Glomerular endothelial cell (primary cell): ENCODE data around the gene PCSK6. TPM values are rescaled to one million over a fixed set of nuclear protein-coding genes. Genes with fewer than 3 reads are reported as not detected.
"Not testable (repeated sequence)": the region's sequence is repeated elsewhere in the genome, so short reads cannot be mapped to it uniquely, and the experiment has no call there.

Source experiments
- DNase-seq: peaks from one replicate; pipeline ENCODE4 v3.0.0-alpha.2; 2011; ENCODE audit warnings: low read depth, low spot score; ENCODE audit errors: extremely low read depth
- total RNA-seq: library from RNA; depleted of rRNA; stranded (reverse); fragments of >200 nt; gene quantifications from 2 replicates; pipeline ENCODE4 v1.2.3, GENCODE V29; 2015

The PCSK6 gene
- total RNA-seq, 1 donor from 2014 or later: 24.4 TPM

- DNase-seq: no peak
Measured at GRCh38 chr15:101368861-101369642, 120.5 kb downstream of the PCSK6 start.

DNA sequence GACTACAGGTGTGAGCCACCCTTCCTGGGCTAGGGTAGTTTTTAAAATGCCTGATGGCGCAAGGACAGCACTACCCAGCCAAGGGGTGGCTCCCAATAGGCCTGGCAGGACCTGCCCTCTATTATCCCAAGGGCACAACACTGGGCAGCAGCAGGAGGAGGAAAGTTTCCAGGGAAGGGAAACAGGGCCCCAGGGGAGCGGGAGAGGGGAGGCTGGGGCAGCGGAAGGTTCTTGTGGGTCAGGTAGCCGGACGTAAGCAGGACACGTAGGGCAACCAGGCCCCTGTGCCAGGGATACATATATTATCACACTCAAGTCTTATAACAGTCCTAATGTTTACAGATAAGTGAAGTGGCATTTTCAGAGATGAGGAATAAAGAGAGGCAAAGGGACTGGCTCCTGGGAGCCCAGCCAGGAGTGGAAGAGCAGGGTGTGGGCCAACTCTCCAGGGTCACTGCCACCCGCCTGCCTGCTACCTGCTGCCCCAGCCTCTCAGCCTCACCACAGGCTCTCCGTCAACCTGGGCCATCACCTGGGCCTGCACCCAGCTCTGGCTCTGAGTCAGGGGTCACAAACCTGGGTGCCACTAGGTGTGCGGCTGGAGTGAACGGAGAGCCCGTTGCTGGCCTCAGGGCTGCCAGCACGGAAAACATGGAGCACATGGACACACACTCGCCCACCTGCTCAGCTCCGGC is 121.3 kb downstream of the PCSK6 start:
- DNase-seq: no peak

GRCh38 chr15:101366853-101367252 is 122.7 kb downstream of the PCSK6 start:
- DNase-seq: no peak

GRCh38 chr15:101362986-101363566 is 126.4 kb downstream of the PCSK6 start:
- no peak for DNase-seq

GRCh38 chr15:101362359-101362758 is 127.1 kb downstream of the PCSK6 start:
- DNase-seq: no peak

GRCh38 chr15:101361418-101361817 is 128.1 kb downstream of the PCSK6 start:
- no peak for DNase-seq

DNA sequence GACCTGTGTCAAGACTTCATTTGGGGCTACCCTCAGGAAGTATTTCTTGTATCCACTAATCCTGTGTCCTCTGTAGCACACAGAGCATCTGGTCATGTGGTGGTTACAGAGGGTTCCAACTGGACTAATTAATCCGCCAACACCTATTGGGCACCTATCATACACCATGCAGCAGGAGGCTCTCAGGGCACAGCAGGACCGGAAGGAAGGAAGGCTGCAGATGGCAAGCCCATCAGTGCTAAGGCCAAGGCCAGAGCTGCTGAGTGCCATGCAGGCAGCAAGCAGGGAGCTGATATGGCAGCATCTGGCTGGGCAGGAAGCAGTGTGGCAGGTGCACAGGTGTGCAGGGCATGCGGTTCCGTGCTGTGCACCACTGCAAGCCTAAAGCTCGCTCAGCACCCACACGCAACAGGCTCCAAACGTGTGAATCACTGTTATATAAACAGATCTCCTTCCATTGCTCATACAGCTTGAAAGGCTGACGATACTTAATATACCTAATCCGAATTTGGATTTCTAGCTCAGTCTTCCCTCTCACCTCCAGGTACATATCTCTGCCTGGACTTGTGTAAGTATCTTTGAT is 130.1 kb downstream of the PCSK6 start:
- DNase-seq: no peak

DNA sequence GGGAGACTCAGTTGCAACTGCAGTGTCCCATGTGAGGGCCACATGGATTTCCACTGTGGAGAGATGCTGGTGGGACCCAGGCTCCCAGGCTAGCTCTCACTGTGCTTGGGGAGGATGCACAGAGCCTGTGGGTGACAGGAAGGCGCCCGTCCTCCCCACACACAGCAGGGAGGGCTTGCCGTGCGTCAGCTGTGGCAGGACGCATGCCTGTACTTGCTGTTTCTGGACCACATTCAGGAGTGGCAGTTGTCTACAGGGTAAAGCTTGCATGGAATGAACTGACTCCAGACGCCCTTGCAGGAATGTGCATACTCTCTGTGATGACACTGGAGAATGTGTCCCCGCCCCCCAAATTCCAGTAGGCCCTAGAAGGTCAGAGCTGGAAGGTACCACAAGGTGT is 130.6 kb downstream of the PCSK6 start:
- no peak for DNase-seq

- DNase-seq: no peak
Measured at GRCh38 chr15:101357885-101358284, 131.6 kb downstream of the PCSK6 start.

GRCh38 chr15:101357333-101357732 is 132.2 kb downstream of the PCSK6 start:
- no peak for DNase-seq

GRCh38 chr15:101356512-101357172 is 132.9 kb downstream of the PCSK6 start:
- DNase-seq: not testable (repeated sequence)

DNA sequence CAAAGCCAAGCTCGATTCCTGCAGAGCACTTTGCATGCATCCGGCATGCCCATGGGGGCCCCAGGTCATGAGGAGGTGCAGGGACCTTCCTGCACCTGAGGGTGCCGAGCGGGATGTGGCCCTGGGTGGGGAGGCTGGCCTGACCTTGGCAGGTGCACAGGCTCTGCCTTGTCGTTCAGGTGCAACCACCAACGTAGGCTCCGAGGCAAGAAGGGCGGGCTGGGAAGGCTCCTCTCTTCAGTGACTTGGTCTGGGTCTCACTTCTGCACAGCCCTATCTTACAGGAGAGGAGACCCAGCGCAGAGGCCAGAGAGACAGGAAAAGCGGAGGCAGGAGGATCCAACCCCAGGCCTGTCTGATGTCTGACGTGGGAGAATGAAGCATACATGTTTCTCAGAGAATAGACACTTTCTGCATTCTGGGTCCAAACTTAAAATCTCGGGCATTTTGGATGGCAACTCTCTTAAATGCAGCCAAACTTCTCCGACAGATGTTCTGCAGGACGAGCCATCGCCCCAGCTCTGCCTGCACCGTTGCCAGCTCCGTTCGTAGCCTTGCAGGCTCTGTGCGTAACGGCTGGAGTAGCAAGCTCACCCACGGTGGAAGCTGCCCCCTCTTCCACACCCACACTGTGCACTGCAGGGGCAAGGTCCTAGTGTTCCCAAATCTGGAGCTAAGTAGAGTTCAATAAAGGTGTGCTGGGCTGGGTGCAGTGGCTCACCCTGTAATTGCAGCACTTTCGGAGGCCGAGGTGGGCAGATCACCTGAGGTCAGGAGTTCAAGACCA is 133.6 kb downstream of the PCSK6 start:
- DNase-seq: no peak

- DNase-seq: no peak
Measured at GRCh38 chr15:101354891-101355623, 134.4 kb downstream of the PCSK6 start.

GRCh38 chr15:101353240-101353639 is 136.3 kb downstream of the PCSK6 start:
- no peak for DNase-seq

GRCh38 chr15:101351736-101352135 is 137.8 kb downstream of the PCSK6 start:
- DNase-seq: no peak

- no peak for DNase-seq
Measured at GRCh38 chr15:101349047-101349951, 140.2 kb downstream of the PCSK6 start.

GRCh38 chr15:101348643-101349042 is 140.9 kb downstream of the PCSK6 start:
- DNase-seq: no peak

GRCh38 chr15:101348015-101348414 is 141.5 kb downstream of the PCSK6 start:
- DNase-seq: no peak
